ENCODE measurements around the gene SLC35F3.
"Not testable (repeated sequence)": the region's sequence is repeated elsewhere in the genome, so short reads cannot be mapped to it uniquely, and the experiment has no call there.

SLC35F3 gene

DNA sequence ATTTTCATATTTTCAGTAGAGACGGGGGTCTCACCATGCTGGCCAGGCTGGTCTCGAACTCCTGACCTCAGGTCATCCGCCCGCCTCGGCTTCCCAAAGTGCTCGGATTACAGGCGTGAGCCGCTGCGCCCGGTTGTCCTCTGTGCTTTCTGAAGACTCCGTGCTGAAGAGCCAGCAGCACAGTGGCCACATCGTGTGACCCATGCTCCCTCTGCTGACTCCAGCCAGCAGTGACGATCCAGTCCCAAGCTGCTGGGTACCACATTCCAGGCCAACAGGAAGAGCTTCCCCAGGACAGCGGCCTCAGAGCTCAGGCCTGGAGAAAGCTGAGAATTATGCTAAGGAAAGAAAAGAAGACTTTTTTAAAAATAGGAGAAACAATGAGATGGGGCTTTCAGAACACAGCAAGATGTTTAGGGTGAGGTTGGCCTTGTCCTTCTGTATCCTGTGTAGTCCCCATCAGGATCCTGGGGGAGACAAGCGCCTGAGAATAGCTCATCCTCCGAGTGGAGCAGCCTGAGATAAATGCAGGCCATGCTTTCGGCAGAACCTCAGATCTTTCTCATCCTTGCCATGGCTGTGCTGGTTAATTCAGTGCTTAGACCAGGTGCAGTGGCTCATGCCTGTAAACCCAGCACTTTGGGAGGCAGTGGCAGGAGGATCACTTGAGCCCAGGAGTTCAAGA is 207.1 kb downstream of the SLC35F3 start:
- DNase-seq, result no peak

DNA sequence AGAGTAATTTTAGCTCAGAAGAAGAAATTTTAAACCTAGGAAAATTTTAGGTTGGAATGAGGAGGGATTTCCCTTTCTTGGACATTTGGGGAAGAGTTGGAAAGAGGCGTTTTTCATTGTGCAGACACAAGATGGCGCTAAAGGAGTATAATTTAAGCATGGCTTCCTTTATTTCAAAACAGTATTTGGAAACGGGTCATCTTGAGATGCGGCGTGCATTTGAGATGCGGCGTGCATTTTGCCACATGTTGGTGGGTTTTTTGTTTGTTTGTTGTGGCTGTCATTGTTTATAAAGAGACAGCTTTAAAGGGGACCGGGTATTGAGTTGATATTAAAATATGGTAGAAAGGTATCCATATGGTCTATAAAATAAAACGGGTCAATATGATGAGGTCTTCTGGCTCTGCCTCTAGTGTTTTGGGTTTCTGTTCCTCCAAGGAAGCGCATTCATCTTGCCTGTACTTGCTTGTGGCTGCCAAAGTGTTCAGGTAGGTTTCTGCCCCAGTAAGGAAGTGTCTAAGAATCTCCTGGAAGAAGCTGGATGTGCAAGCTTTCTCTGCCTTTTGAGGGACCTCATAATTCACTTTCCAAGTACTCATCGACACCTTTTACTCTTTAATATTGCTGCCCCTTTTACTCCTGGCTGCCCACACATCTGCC is 210.3 kb downstream of the SLC35F3 start:
- peak; percentile 21 to 27 for DNase-seq

GRCh38 chr1:234118911-234119310 is 214.4 kb downstream of the SLC35F3 start:
- no peak for DNase-seq

GRCh38 chr1:234119431-234119830 is 215.0 kb downstream of the SLC35F3 start:
- no peak for DNase-seq

DNA sequence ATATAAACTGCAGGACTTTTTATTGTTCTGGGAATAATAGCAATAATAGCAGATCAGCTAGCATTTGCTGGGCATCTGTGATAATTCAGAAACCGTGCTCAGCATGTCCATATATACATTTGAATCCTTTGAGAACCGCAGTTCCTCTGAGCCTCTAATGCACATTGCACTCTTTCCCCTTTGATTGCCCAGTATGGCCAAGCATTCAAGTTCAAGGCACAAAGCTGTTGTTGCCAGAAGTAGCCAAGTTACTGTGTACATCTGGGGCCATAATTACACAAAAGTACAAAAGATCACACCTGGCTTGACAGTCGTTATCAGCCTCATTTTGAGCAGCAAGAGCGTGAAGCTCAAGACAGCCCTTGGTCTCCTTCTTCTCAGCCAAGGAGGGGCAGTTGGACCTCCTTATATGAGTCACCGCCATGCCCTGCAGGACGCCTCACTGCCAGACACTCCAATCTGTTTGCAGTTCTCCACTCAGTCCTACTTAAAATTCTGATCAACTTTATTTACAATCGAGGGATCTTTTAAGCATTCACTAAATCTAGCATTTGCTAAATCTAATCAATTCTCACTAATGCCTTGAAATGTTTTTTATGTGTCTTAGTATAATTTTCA is 216.0 kb downstream of the SLC35F3 start:
- DNase-seq, result no peak

DNA sequence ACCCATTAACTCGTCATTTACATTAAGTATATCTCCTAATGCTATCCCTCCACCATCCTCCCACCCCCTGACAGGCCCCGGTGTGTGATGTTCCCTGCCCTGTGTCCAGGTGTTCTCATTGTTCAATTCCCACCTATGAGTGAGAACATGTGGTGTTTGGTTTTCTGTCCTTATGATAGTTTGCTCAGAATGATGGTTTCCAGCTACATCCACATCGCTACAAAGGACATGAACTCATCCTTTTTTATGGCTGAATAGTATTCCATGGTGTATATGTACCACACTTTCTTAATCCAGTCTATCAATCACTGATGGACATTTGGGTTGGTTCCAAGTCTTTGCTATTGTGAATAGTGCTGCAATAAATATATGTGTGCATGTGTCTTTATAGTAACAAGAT is 217.2 kb downstream of the SLC35F3 start:
- DNase-seq, result not testable (repeated sequence)

GRCh38 chr1:234122571-234122970 is 218.1 kb downstream of the SLC35F3 start:
- DNase-seq, result not testable (repeated sequence)

DNA sequence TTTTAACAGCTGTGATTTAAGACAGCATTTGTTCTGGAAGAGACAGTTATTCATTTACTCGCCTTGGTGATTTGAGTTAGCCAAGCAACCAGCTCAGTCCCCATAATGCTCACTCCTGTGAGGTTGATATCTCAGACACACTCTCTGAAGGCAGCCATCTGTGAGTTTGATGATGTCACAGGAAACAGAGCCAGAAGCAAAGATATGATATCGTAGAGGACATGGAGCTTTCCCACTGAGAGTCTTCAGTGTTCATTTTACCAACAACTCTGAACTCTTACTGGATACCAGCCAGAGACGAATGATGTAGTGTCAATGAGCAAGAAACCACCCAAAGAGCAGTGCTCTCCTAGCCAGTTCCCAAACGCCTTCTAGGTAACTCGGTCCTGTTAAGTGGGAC is 219.4 kb downstream of the SLC35F3 start:
- DNase-seq, result no peak

DNA sequence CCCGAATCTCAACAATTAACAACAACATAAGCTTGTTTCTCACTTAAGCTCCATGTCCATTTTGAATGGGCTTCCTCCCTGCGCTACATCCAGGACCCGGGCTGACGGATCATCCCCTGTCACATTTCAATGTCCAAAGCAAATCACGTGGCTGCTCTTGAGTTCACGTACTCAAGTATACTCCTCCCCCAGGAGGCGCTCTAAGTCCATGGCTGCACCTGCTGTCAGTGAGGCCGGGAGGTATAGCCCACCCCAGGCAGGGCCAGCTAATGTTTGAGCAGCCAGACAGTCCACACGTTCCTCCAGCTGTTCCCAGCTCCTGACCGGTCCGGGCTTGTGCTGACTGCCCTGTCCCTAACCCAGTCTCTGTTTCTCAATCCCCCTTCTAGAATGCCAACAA is 220.8 kb downstream of the SLC35F3 start:
- DNase-seq, result peak; percentile 49 to 54

DNA sequence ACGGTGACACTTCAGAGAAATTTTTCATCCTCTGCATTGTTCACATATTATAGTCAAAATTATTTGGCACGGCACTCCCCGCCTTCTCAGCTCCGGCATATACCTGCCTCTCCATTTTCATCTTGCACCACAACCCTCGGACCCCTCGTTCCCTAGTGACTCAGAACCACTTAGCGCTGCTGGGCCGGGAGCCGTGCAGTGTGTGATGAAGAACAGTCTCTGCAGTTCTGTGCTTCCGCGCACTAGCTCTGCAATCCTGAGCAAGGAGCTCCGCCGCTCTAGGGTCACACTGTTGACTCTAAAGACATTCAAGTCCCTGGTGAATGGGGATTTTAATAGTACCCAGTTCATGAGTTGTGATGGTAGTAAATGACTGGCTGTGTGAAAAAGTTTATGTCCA is 221.2 kb downstream of the SLC35F3 start:
- no peak for DNase-seq

DNA sequence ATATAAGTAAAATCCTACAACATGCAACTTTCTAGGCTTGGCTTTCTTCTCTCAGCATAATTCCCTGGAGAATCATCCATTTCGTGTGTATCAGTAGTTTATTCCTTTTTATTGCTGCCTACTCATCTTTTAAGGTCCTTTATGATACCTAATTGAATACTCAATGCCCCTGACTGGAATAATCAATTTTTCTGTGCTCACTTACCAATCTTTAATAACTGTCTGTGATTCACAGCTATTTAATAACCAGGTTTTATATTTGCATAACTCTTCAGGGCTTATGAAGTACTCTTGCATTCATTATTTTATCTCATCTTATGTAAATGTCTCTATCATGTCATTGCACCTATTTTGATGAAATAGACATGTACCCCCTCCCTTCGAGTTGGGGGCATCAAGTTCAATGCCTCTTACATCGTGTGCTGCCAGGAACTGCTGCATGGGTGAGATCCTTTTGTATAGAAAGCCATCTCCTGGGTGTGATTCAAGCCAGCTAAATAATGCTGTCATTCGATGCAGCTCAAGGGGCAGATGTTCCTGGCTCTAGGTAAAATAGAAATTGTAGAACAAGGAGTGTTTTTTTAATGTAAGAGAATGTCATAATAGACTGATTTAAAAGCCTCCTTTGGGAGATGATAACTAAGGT is 222.7 kb downstream of the SLC35F3 start:
- no peak for DNase-seq

DNA sequence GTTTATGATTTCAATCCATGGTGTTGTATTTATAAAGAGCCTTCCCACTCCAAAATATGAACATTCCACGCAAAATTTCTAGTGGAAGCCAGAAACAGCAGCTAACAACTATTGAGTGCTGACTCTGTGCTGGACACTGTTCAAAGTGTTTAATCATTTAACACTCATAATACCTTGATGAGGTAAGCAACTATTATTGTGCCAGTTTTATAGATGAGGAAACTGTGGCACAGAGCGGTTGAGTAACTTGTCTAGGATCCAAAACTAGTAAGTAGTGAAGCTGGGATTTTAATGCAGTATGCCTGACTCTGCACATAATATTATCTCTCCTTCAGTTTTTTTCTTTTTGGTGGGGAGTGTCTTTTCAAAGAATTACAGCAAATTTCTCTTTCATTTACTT is 228.3 kb downstream of the SLC35F3 start:
- DNase-seq, result no peak

GRCh38 chr1:234134878-234135277 is 230.4 kb downstream of the SLC35F3 start:
- DNase-seq, result no peak

DNA sequence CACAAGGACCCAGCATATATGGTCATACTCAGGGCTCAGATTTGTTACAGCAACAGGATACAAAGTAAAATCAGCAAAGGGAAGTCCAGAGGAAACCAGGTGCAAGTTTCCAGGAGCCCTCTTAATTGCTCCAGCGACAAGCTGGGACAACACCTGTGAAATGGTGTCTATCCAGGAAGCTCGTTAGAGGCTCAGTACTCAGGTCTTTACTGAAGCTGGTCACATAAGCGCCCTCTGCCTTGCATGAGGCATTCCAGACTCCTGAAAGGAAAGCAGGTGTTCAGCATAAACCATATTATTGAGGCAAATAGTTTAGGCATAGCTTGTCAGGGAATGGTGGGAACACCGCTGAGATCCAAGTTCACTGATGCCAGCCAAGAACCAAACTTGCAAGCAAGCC is 231.0 kb downstream of the SLC35F3 start:
- no peak for DNase-seq

- DNase-seq, result no peak
These were observed 231.6 kb downstream of the SLC35F3 start for GRCh38 chr1:234136073-234136472.

DNA sequence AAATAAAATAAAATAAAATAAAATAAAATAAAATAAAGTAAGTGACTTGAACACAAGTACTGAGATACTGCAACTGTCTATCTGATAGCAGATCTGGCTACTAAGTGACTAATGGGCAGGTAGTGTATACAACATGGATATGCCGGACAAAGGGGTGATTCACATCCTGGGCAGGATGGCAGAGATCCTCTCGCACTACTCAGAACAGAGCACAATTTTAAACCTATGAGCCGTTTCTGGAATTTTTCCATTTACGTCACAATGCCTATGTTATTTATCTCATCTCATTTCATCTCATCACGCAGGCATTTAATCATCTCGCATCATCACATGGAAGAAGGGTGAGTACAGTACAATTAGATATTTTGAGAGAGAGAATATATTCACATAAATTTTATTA is 235.5 kb downstream of the SLC35F3 start:
- no peak for DNase-seq

DNA sequence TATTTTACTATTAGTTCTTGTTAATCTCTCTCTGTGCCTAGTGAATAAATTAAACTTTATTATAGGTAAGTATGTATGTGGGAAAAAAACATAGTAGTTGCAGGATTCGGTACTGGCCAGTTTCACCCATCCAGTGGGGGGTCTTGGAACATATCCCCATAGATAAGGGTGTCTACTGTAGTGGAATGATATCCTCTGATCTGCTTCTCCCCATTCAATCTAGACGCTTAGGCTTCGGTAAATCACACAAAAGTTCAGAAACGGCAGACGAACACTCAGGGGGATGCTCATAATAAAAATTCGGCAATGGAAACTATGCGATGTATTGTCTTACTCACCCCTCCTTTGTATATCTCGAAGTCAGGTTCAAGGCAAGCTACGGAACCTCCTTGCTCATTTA is 235.9 kb downstream of the SLC35F3 start:
- DNase-seq, result no peak

DNA sequence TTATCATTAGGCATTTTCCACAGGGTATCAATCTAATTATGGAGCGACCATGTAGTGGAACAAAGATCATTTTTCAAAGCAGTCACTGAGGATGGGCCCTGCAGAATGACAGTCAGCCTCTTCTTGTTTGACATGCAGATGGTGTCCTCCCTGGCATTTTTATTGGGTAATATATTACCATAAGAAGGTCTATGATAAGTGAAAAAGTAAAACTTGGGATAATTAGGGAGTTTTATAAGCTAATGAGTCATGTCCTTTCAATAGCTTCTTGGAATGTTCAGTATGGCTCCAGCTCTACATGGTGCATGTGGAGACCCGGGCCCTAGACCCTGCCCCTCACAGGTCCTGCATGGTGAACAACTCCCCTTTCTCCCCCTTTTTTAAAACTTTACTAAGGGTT is 236.5 kb downstream of the SLC35F3 start:
- DNase-seq, result no peak

DNA sequence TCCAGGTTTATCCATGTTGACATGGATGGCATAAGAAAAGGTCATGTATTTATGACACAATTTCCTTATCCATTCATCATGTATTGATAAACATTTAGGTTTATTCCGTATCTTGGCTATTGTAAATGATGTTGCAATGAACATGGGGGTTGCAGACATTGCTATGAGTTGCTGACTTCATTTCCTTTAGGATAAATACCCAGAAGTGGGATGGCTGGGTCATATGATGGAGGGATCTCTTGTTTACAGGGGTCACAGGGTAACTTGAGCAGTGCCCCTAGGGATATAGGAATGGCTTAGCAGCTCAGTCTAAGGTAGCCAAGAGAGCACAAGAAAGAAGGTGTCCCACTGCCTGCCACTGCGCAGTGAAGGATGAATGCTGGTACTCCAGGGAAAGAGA is 239.2 kb downstream of the SLC35F3 start:
- DNase-seq, result no peak

- no peak for DNase-seq
These were observed 240.4 kb downstream of the SLC35F3 start for GRCh38 chr1:234144901-234145300.

DNA sequence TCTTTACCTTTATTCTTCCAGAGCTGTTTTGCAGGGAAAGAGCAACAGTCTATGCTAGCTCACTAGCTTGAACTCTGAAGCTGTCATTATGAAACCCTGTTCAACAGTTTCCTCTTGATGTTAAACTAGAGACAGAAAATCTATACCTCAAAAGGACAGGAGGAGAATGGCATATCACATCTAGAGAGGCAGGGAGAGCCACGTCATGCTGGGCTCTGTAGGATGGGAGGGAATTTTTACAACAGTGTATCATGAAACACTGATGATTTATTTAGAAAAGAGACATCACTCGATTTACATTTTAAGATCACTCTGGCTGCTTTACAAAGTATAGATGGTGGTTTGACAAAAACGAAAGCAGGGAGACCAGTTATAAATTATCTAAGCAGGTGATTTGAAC is 243.9 kb downstream of the SLC35F3 start:
- no peak for DNase-seq

GRCh38 chr1:234148816-234149215 is 244.3 kb downstream of the SLC35F3 start:
- DNase-seq, result no peak

- no peak for DNase-seq
These were observed 244.7 kb downstream of the SLC35F3 start for GRCh38 chr1:234149217-234149616.

DNA sequence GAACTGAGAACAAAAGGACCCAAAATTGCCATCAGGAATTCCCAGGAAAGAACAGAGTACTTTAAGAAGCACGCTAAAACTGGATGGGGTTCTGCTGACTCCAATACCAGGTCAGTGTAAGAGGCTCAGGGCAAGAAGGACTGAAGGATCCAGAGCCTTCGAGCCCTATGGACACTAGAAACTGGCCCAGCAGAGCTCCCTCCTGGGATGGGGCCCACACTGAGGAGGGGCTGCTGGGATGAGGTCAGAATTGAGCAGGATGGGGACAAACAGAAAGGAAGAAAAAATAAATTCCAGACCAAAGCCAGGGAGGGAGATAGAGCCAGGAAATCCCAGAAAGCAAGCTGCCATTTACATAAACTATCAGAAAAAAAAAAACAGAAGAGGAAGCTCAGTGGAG is 246.4 kb downstream of the SLC35F3 start:
- DNase-seq, result no peak

All from activated T-cell treated with anti-CD3 and anti-CD28 coated beads, Interleukin-2, amount 50 U/mL, for 48 hours (primary cell).